KMS-11 (cell line): ENCODE results near the gene PDLIM5.

Source experiments
- H2AFZ ChIP-seq: fragments of 200-600 bp; sonication (generic); 2 replicates; pipeline ENCODE4 v1.6.1; 2016; ENCODE audit warnings: antibody characterized with exemption, mixed run types, low read depth
- H3K27ac ChIP-seq: fragments of 200-600 bp; sonication (generic); 2 replicates; pipeline ENCODE4 v1.6.1; 2016; ENCODE audit warnings: mild to moderate bottlenecking, mixed run types
- H3K27me3 ChIP-seq: fragments of 200-600 bp; sonication (generic); 2 replicates; pipeline ENCODE4 v1.6.1; 2017; ENCODE audit warnings: mild to moderate bottlenecking, low read depth, mixed run types, moderate library complexity; ENCODE audit not compliant: insufficient read depth
- H3K36me3 ChIP-seq: fragments of 200-600 bp; sonication (generic); 2 replicates; pipeline ENCODE4 v1.6.1; 2017; ENCODE audit warnings: mild to moderate bottlenecking, mixed run types; ENCODE audit not compliant: insufficient read depth
- H3K4me1 ChIP-seq: fragments of 200-600 bp; sonication (generic); 2 replicates; pipeline ENCODE4 v1.6.1; 2016; ENCODE audit warnings: mild to moderate bottlenecking, low read depth, mixed run types; ENCODE audit not compliant: poor library complexity, severe bottlenecking
- H3K4me2 ChIP-seq: fragments of 200-600 bp; sonication (generic); 2 replicates; pipeline ENCODE4 v1.7.0; 2016; ENCODE audit warnings: mild to moderate bottlenecking, mixed run types
- H3K4me3 ChIP-seq: fragments of 200-600 bp; sonication (generic); IDR thresholded peaks from 2 replicates; pipeline ENCODE4 v1.6.1; 2017; ENCODE audit warnings: low read depth, low read length, mixed read lengths; ENCODE audit not compliant: insufficient read depth
- H3K79me2 ChIP-seq: fragments of 200-600 bp; sonication (generic); 2 replicates; pipeline ENCODE4 v1.6.1; 2016; ENCODE audit warnings: low read depth, mixed run types; ENCODE audit not compliant: insufficient read depth
- H3K9ac ChIP-seq: fragments of 200-600 bp; sonication (generic); 2 replicates; pipeline ENCODE4 v1.6.1; 2016; ENCODE audit warnings: mild to moderate bottlenecking, mixed run types
- H4K20me1 ChIP-seq: fragments of 200-600 bp; sonication (generic); 2 replicates; pipeline ENCODE4 v1.6.1; 2016; ENCODE audit warnings: mild to moderate bottlenecking, mixed run types; ENCODE audit not compliant: insufficient read depth
- CTCF ChIP-seq: fragments of 200-600 bp; sonication (generic); conservative IDR thresholded peaks from 2 replicates; pipeline ENCODE4 v1.6.1; 2017; ENCODE audit warnings: low read depth, mild to moderate bottlenecking, antibody characterized with exemption, low read length, moderate library complexity, mixed read lengths

Gene PDLIM5

GRCh38 chr4:94413085-94413840 lies 38.5 kb upstream of the PDLIM5 start:
- Histone ChIP-seq H3K27ac (no peak overlapping the region), H2AFZ (no peak overlapping the region), H3K36me3 (no peaks in the 10 kb centered on the region), H4K20me1 (no peaks in the 10 kb centered on the region), H3K4me2 (no peak overlapping the region), H3K4me1 (no peaks in the 10 kb centered on the region), H3K4me3 (no peak overlapping the region), H3K9ac (no peak overlapping the region), H3K79me2 (no peaks in the 10 kb centered on the region), H3K27me3 (no peaks in the 10 kb centered on the region)
- TF ChIP-seq CTCF = no peak

GRCh38 chr4:94414907-94415306 lies 36.8 kb upstream of the PDLIM5 start:
- Histone ChIP-seq H3K27me3 (no peaks in the 10 kb centered on the region), H3K79me2 (no peaks in the 10 kb centered on the region), H3K4me1 (no peaks in the 10 kb centered on the region), H3K27ac (no peak overlapping the region), H3K4me2 (no peak overlapping the region), H3K36me3 (no peaks in the 10 kb centered on the region), H3K4me3 (no peak overlapping the region), H3K9ac (no peak overlapping the region), H4K20me1 (no peaks in the 10 kb centered on the region), H2AFZ (no peak overlapping the region)
- TF ChIP-seq CTCF = no peak

GRCh38 chr4:94415448-94415847 lies 36.3 kb upstream of the PDLIM5 start:
- Histone ChIP-seq H3K4me2 (no peak overlapping the region), H2AFZ (no peak overlapping the region), H3K4me1 (no peaks in the 10 kb centered on the region), H4K20me1 (no peaks in the 10 kb centered on the region), H3K4me3 (no peak overlapping the region), H3K27me3 (no peaks in the 10 kb centered on the region), H3K9ac (no peak overlapping the region), H3K27ac (no peak overlapping the region), H3K79me2 (no peaks in the 10 kb centered on the region), H3K36me3 (no peaks in the 10 kb centered on the region)
- TF ChIP-seq CTCF = no peak

- Histone ChIP-seq H4K20me1 (no peaks in the 10 kb centered on the region), H2AFZ (no peak overlapping the region), H3K27ac (no peak overlapping the region), H3K4me1 (no peaks in the 10 kb centered on the region), H3K4me2 (no peak overlapping the region), H3K79me2 (no peaks in the 10 kb centered on the region), H3K9ac (no peak overlapping the region), H3K4me3 (no peak overlapping the region), H3K36me3 (no peaks in the 10 kb centered on the region), H3K27me3 (no peaks in the 10 kb centered on the region)
- TF ChIP-seq CTCF = no peak
These were observed 35.4 kb upstream of the PDLIM5 start for GRCh38 chr4:94416335-94416734.
